Body of pancreas (tissue), 4 donors: ENCODE measurements around the gene GNG4.

Experiments used
- POLR2A ChIP-seq, 3 donors: fragments of 450-650 bp; IDR thresholded peaks; one replicate each; pipeline ENCODE4 v1.6.1; 2016; ENCODE audit warnings: antibody characterized with exemption in 3 of 3, mild to moderate bottlenecking in 2 of 3
- TF ChIP-seq, protein P1 (sequence below), 7 experiments: fragments of 450-650 bp in 4 of 7; fragments of 200-600 bp in 3 of 7; sonication (generic) in 3 of 7; IDR thresholded peaks; one replicate each; pipeline ENCODE4 v1.5.1; 2016 to 2019; ENCODE audit warnings: antibody characterized with exemption in 7 of 7

DNA sequence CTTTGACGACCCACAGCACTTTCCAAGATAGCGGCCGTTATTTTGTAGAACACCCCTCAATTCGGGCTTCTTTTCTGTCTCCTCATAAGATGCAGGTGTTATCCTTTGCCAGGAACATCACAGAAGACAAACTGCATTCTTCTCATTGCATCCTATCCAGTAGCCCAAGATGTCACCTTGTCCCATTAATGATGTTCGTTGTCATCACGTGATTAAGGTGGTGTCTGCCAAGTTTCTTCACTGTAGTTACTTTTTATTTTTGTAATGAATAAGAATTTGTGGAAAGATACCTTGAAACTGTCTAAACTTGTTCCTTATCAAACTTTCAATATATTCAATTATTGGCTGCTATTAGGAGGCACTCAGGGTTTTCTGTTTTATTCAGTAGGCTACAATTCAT, 39.4 kb downstream of the GNG4 start:
- TF ChIP-seq, protein P1, sequence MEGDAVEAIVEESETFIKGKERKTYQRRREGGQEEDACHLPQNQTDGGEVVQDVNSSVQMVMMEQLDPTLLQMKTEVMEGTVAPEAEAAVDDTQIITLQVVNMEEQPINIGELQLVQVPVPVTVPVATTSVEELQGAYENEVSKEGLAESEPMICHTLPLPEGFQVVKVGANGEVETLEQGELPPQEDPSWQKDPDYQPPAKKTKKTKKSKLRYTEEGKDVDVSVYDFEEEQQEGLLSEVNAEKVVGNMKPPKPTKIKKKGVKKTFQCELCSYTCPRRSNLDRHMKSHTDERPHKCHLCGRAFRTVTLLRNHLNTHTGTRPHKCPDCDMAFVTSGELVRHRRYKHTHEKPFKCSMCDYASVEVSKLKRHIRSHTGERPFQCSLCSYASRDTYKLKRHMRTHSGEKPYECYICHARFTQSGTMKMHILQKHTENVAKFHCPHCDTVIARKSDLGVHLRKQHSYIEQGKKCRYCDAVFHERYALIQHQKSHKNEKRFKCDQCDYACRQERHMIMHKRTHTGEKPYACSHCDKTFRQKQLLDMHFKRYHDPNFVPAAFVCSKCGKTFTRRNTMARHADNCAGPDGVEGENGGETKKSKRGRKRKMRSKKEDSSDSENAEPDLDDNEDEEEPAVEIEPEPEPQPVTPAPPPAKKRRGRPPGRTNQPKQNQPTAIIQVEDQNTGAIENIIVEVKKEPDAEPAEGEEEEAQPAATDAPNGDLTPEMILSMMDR (IDR thresholded peaks at IDR 0.05): no peak
- TF ChIP-seq POLR2A (IDR thresholded peaks at IDR 0.05): no peak
